Measurements from ENCODE around the gene SPRY4.
"Not testable (repeated sequence)": the region's sequence is repeated elsewhere in the genome, so short reads cannot be mapped to it uniquely, and the experiment has no call there.

Gene SPRY4

DNA sequence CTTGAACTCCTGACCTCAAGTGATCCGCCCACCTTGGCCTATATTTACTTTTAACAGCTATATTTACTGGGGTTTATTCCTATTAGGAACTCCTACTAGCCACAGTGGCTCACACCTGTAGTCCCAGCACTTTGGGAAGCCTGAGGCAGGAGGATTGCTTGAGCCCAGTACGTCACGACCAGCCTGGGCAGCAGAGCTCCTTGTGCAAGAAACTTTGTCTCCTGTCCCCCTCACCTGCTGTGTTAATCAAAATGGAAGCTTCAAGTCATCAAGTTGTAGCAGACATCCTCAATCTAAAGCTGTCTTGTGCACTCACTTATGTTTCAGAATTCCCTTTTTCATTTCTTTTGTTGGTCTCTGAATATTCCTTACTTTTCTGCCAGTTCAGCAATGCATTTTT, 15.0 kb upstream of the SPRY4 start:
- H3K4me3 ChIP-seq (ENCODE audit: low read depth, low read length), result no peak overlapping the region
- TF ChIP-seq, protein P1, sequence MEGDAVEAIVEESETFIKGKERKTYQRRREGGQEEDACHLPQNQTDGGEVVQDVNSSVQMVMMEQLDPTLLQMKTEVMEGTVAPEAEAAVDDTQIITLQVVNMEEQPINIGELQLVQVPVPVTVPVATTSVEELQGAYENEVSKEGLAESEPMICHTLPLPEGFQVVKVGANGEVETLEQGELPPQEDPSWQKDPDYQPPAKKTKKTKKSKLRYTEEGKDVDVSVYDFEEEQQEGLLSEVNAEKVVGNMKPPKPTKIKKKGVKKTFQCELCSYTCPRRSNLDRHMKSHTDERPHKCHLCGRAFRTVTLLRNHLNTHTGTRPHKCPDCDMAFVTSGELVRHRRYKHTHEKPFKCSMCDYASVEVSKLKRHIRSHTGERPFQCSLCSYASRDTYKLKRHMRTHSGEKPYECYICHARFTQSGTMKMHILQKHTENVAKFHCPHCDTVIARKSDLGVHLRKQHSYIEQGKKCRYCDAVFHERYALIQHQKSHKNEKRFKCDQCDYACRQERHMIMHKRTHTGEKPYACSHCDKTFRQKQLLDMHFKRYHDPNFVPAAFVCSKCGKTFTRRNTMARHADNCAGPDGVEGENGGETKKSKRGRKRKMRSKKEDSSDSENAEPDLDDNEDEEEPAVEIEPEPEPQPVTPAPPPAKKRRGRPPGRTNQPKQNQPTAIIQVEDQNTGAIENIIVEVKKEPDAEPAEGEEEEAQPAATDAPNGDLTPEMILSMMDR (IDR thresholded peaks at IDR 0.05; ENCODE audit: low read depth, low read length), result no peak
- no peak for DNase-seq (ENCODE audit: low read depth, low spot score)
- in situ Hi-C loops (cut with HindIII; ENCODE audit: low sequenced_read_pairs), result no loop called here

DNA sequence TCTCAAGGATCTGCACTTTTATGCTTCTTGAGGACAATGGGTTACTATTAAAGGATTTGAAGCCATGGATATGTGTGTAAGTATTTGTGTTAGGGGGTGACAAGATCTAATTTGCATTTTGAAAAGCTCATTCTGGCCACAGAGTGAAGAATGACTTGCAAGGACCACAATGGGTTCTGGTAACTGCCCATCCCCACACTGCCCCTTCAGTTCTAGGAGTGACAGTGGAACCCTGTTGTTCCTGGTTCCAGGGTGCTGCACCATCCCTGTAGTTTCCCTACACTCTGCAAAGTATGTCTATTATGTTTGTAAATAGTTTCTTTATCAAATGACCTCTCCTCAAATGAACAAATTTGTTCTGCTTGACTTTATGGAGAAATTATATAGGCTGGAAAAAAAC, 9.7 kb upstream of the SPRY4 start:
- in situ Hi-C loops (cut with HindIII; ENCODE audit: low sequenced_read_pairs), result no loop called here
- H3K4me3 ChIP-seq (ENCODE audit: low read depth, low read length), result no peak overlapping the region
- TF ChIP-seq, protein P1 (IDR thresholded peaks at IDR 0.05; ENCODE audit: low read depth, low read length), result no peak
- DNase-seq (ENCODE audit: low read depth, low spot score), result no peak

DNA sequence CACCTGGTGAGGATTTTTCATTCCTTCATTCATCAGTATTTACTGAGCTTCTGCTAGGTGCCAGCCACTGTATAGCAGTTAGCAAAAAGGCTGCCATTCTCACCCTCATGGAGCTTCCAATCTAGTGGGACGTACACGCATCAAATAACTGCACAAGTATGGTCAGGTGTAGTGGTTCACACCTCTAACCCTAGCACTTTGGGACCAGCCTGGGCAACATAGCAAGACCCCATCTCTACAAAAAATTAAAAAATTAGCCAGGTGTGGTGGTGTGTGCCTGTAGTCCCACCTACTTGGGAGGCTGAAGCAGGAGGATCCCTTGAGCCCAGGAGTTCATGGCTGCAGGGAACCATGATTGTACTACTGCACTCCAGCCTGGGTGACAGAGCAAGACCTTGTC, 8.9 kb upstream of the SPRY4 start:
- DNase-seq (ENCODE audit: low read depth, low spot score); H3K4me3 ChIP-seq (ENCODE audit: low read depth, low read length); in situ Hi-C loops (cut with HindIII; ENCODE audit: low sequenced_read_pairs): not testable (repeated sequence)

DNA sequence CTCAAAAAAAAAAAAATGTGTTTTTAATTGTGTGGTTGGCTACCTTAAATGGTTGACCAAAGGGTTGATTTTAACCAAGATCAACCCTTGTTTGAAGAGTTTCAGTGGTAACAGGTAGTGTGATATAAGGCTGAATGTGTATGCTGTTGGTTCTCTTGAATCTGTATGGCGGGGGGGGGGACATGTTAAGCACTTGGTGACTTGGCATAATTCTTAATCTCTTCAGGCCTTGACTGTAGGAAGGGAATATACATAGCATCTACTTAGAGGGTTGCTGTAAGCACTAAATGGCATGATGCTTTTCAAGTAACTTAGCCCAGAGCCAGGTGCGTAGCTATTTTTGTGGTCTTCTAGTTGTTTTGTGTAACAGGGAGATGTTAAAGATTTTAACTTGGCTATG, 5.6 kb upstream of the SPRY4 start:
- TF ChIP-seq, protein P1 (IDR thresholded peaks at IDR 0.05; ENCODE audit: low read depth, low read length), result no peak
- in situ Hi-C loops (cut with HindIII; ENCODE audit: low sequenced_read_pairs), result no loop called here
- no peak overlapping the region for H3K4me3 ChIP-seq (ENCODE audit: low read depth, low read length)
- no peak for DNase-seq (ENCODE audit: low read depth, low spot score)

DNA sequence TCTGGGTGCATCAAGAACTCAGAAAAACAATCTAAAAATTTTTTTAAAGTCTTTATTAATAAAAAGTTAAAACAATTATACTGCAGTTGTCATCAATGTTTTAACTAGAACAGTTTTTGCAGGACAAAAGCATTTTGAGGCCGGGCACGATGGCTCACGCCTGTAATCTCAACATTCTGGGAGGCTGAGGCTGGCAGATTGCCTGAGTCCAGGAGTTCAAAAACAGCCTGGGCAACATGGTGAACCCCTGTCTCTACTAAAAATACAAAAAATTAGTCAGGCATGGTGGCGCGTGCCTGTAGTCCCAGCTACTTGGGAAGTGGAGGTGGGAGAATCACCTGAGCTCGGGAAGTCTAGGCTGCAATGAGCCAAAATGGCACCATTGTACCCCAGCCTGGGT, 5.2 kb upstream of the SPRY4 start:
- no peak for DNase-seq (ENCODE audit: low read depth, low spot score)
- in situ Hi-C loops (cut with HindIII; ENCODE audit: low sequenced_read_pairs), result no loop called here
- no peak overlapping the region for H3K4me3 ChIP-seq (ENCODE audit: low read depth, low read length)
- TF ChIP-seq, protein P1 (IDR thresholded peaks at IDR 0.05; ENCODE audit: low read depth, low read length), result no peak

DNA sequence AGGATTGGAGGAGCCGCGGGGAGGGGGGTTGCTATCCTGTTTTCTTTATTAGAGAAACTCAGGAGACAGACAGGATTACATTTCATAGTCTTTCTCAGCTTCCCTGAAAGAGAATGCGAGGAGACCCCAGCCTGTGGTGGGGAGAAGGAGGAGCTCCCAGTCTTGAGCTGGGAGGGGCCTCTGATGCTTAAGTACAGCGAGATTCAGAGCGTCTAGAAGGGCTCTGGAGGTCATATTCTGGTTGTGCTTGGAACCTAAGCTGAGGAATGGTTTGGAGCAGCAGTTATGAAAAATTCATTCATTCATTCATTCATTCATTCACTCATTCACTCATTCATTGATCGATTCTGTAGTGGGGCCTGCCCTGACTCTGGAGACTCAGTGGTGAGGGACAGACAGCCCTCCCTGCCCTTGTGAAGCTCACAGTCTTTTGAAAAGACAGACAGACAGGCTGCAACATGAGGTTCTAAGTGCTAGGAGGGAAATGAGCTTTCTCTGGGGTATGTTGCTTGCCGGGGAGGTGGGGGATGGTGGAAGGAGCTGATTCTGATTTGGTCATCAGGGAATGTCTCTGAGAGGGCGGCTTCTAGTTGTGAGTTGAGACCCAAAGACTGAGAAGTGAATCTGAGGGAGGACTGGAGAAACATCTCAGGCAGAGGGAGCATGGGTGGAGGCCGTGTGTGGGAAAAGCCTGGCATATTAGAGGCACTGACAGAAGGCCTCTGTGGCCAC, 2.5 kb upstream of the SPRY4 start:
- DNase-seq (ENCODE audit: low read depth, low spot score), result peak; percentile 73
- TF ChIP-seq, protein P1 (IDR thresholded peaks at IDR 0.05; ENCODE audit: low read depth, low read length), result no peak
- H3K4me3 ChIP-seq (ENCODE audit: low read depth, low read length), result no peak overlapping the region
- in situ Hi-C loops (cut with HindIII; ENCODE audit: low sequenced_read_pairs), result no loop called here

DNA sequence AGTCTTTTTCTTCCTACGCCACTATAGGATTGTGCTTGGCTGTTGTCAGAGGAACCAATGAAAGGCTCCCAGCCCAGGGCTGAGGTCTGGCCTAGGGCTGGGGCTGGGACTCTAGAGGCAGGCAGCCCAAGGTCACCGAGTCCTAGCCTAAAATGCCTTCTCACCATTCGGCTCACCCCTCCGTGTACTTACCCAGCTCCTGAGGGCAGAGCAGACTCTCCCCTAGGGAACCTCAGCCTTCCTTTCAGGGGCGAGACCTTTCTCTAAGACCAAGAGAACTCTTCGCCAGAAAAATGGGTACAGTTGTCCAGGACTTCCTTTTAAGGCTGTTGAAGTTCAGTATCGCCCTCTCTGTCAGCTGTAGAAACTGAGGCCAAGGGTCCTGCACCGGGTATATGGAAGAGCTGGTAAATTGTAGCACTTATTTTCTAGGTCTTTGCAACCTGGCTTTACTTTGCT, 1.7 kb upstream of the SPRY4 start:
- H3K4me3 ChIP-seq (ENCODE audit: low read depth, low read length), result peak overlapping the region; percentile 87
- TF ChIP-seq, protein P1 (IDR thresholded peaks at IDR 0.05; ENCODE audit: low read depth, low read length), result no peak
- in situ Hi-C loops (cut with HindIII; ENCODE audit: low sequenced_read_pairs), result no loop called here
- DNase-seq (ENCODE audit: low read depth, low spot score), result peak; percentile 48
